OCI-LY7 (cell line): Measurements from ENCODE around the gene MGMT.

Experiments
- CTCF ChIP-seq: fragments of 200-600 bp; sonication (generic); conservative IDR thresholded peaks from 2 replicates; pipeline ENCODE4 v1.5.1; 2014; ENCODE audit warnings: mild to moderate bottlenecking, antibody characterized with exemption, low read length, moderate library complexity, mixed read lengths
- EZH2phosphoT487 ChIP-seq: fragments of 200-600 bp; sonication (generic); IDR thresholded peaks from 2 replicates; pipeline ENCODE4 v1.6.1; 2018; ENCODE audit warnings: low read depth, borderline replicate concordance, mild to moderate bottlenecking, mixed run types, antibody characterized with exemption, low read length, moderate library complexity, mixed read lengths

- TF ChIP-seq CTCF (no peak), EZH2phosphoT487 (no peak)
Observed at GRCh38 chr10:129685271-129685670, 218.2 kb downstream of the MGMT start.
